GM12874 (cell line): ENCODE data around the gene HPS5.

Experiments
- CTCF ChIP-seq: IDR thresholded peaks from 2 replicates; pipeline ENCODE4 v1.5.1; 2011; ENCODE audit warnings: low read depth, mild to moderate bottlenecking, control low read depth, low read length, moderate library complexity; ENCODE audit not compliant: insufficient read depth

Gene HPS5

DNA sequence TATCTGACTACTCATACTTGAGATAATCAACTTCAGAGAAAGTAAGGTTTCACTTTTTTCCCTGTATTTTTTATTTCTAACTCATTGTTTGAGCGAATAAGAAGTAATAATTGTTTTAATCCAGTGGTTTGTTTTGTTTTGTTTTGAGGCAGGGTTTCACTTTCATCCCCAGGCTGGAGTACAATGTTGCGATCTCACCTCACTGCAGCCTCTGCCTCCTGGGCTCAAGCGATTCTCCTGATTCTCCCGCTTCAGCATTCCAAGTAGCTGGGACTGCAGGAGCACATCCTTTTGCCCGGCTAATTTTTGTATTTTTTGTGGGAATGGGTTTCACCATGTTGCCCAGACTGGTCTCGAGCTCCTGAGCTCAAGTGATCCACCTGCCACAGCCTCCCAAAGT lies 9.0 kb upstream of the HPS5 start:
- TF ChIP-seq CTCF, result no peak

DNA sequence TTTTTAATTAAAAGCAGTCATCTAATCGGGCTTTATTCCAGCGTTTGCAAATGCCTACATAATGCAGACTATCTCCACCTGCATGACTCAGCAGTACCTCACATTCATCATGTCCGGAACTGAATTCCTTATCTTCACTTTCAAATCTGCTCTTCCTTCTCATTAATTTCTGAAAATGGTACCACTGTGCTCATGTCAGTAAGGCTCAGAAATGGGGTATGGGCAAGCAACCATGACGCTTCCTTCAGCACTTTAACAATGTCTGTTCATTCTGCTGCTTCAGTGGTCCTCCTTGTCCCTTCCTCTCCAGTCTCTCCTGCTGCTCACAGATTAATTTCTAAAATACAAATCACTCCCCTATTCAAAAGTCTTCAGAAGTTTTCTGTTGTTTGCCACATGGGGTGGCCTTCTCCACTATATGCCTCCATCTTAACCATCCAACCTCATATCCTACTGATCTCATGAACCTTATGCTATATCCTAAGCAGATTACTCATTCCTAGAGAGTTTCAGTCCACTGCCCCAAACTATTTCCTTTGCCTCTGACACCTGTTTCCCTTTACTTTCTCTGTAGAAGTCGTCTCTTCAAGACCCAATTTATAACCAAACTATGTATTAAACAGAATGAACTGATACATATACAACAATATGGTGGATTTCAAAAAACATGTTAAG lies 7.4 kb upstream of the HPS5 start:
- no peak for TF ChIP-seq CTCF

GRCh38 chr11:18324381-18324780 lies 2.4 kb upstream of the HPS5 start:
- no peak for TF ChIP-seq CTCF

GRCh38 chr11:18322818-18323570 lies 1.1 kb upstream of the HPS5 start:
- no peak for TF ChIP-seq CTCF

DNA sequence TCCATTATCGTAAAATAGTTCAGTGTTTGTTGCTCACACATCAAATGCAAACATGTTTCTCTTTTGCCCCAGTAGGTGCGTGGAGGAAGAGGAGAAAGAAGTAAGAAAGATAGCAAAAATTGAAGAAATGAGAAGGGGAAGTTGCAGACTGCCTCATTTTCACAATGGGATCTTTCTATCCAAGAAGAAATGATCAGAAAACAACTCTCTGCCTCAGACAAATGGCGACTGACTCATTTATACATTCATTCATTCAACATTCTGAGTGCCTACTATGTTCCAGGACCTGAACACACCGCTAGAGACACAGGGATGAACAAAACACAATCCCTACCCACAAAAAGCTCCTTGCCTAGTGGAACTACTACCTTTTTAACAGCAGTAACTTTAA lies 367 bp downstream of the HPS5 start:
- no peak for TF ChIP-seq CTCF

GRCh38 chr11:18320617-18321016 lies 1.3 kb downstream of the HPS5 start:
- TF ChIP-seq CTCF, result no peak

DNA sequence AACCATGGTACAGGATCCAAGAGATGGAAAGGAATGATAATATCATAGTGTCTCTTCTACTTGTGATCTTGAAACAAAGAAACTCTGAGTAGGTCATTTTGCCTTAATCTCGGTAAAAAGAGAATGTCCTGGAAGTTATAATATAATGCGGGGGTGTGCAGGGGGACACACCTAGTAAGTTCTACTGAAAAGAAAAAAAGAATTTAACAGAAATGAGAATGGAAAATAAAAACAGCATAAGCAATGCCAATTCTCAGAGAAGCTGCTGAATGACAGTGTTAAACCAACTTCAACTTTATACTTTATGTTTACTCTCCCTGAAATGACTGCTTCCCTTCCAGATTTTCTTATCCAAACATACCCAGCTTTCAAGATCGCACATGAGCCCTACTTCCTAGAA lies 2.0 kb downstream of the HPS5 start:
- TF ChIP-seq CTCF, result no peak
